Common myeloid progenitor, CD34-positive (primary cell): ENCODE data around the gene PRCC. TPM values are rescaled to one million over a fixed set of nuclear protein-coding genes. Genes with fewer than 3 reads are reported as not detected.

Experiments
- CTCF ChIA-PET: fragments of 350-600 bp; sonication (Branson Sonifier 250); formaldehyde crosslinking; loops from one replicate; lab custom pipeline; 2021; ENCODE audit warnings: antibody characterized with exemption; lab: Charles Lee
- POLR2A ChIA-PET: fragments of 350-600 bp; sonication (Branson Sonifier 250); formaldehyde crosslinking; loops from one replicate; lab custom pipeline; 2021; ENCODE audit warnings: antibody characterized with exemption; lab: Charles Lee
- DNase-seq, 3 donors: peaks; one replicate each; pipeline versions ENCODE4 v3.0.0 to v3.0.0-alpha.2; 2013
- H3K27ac ChIP-seq, 2 experiments: 1 replicate in 1 of 2; 2 replicates in 1 of 2; pipeline ENCODE4 v1.7.0; 2013; ENCODE audit warnings: inconsistent platforms in 2 of 2, low read length in 2 of 2, mild to moderate bottlenecking in 2 of 2, low read depth in 1 of 2, moderate library complexity in 1 of 2; ENCODE audit not compliant: severe bottlenecking in 2 of 2, insufficient read depth in 1 of 2, poor library complexity in 1 of 2
- H3K27me3 ChIP-seq, 5 experiments: replicated peaks in 2 of 5; 1 replicate in 3 of 5; 2 replicates in 2 of 5; pipeline versions ENCODE4 v1.6.1 to v1.7.0; 2013; ENCODE audit warnings: low read length in 4 of 5, mild to moderate bottlenecking in 2 of 5, moderate library complexity in 2 of 5, inconsistent platforms in 1 of 5; ENCODE audit not compliant: insufficient read depth in 5 of 5, control insufficient read depth in 4 of 5
- H3K36me3 ChIP-seq, 4 experiments: 1 replicate in 2 of 4; 2 replicates in 2 of 4; pipeline versions ENCODE4 v1.6.1 to v1.7.0; 2013; ENCODE audit warnings: low read length in 3 of 4, control low read depth in 1 of 4, mild to moderate bottlenecking in 1 of 4; ENCODE audit not compliant: control insufficient read depth in 4 of 4, insufficient read depth in 4 of 4
- H3K4me1 ChIP-seq, 4 experiments: 1 replicate in 3 of 4; 2 replicates in 1 of 4; pipeline versions ENCODE4 v1.6.1 to v1.7.1; 2013; ENCODE audit warnings: low read length in 3 of 4, mild to moderate bottlenecking in 3 of 4, control low read depth in 1 of 4, inconsistent platforms in 1 of 4, moderate library complexity in 1 of 4; ENCODE audit not compliant: control insufficient read depth in 4 of 4, insufficient read depth in 4 of 4; ENCODE audit errors: control extremely low read depth in 1 of 4
- H3K4me3 ChIP-seq, 7 experiments: 1 replicate in 4 of 7; 2 replicates in 3 of 7; pipeline versions ENCODE4 v1.5.1 to v1.7.0; 2013; ENCODE audit warnings: mild to moderate bottlenecking in 7 of 7, low read length in 6 of 7, moderate library complexity in 6 of 7, inconsistent platforms in 2 of 7, low read depth in 2 of 7, control low read depth in 1 of 7; ENCODE audit not compliant: insufficient read depth in 4 of 7, control insufficient read depth in 1 of 7; ENCODE audit errors: extremely low read depth in 1 of 7
- H3K9me3 ChIP-seq, 5 experiments: 1 replicate in 4 of 5; 2 replicates in 1 of 5; pipeline versions ENCODE4 v1.6.1 to v1.7.1; 2013; ENCODE audit warnings: low read length in 4 of 5, mild to moderate bottlenecking in 2 of 5, inconsistent platforms in 1 of 5, low read depth in 1 of 5, moderate library complexity in 1 of 5; ENCODE audit not compliant: control insufficient read depth in 4 of 5, insufficient read depth in 2 of 5; ENCODE audit errors: control extremely low read depth in 1 of 5
- WGBS: methylation state at CpG from one replicate; pipeline ENCODE4 v1.1.5; 2013; ENCODE audit not compliant: insufficient coverage; 5-methylcytosine and 5-hydroxymethylcytosine counted together
- polyA plus RNA-seq: library from polyadenylated mRNA; unstranded; fragments of 120-200 nt; gene quantifications from one replicate; pipeline ENCODE4 v1.2.1, GENCODE V29; 2013

Gene PRCC
- 49.0 TPM for polyA plus RNA-seq

DNA sequence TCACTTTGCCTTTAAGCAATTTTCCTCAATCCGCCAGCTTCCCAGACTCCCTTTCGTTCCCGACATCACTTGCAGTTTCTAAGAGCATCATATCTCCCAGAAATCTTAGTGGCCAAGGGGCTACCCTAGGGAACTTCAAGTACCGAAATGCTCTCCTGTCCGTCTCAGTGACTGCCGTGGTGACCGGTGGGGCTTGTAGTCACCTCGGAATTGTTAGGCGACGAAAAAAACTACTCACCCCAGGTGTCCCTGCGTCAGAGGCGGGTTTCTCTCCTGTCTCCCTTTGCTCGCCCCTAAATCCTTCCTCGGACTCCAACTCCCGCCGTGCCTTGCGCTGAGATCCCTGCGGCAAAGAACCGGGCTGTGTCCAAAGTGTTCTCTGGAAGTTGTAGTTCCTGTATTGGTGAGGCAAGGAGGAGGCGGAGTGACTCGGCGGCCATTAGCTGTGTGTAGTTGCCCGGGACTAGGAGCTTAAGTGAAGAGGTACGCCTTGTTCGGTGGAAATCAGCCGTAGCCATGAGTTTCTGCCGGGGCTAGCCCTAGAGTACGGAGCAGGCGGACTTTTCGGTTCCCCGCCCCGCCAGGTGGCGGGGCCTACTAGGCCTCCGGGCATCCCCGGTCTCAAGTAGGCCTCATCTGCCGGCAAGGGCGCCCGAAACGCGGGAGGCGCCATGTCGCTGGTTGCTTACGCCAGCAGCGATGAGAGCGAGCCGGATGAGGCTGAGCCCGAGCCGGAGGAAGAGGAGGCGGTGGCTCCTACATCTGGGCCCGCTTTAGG lies at the start of gene PRCC:
PRCC (plus strand) TSS at position 435 of the 778 bp plus-strand sequence; CDS start at position 672, 237 bp downstream.
- POLR2A ChIA-PET: interaction anchor here (0.6 to 2.4 kb wide), 4 partner anchors 15 to 107 kb away, joined by 3 to 15 read pairs (median 6); partner anchors contain the start of genes HDGF, ISG20L2, METTL25B and MRPL24
- 0% methylated on average over 41 of the region's 50 CpGs for WGBS
- Histone ChIP-seq H3K9me3 (no peaks in the 10 kb centered on the region), H3K27ac (peak within 1 kb of the TSS; percentile 99), H3K36me3 (peaks cover 0 to 18% (median 12%) of the 10 kb centered on the region in 4 experiments), H3K4me3 (peak within 1 kb of the TSS; percentile 75 to 98 (median 89)), H3K27me3 (no peaks in the 10 kb centered on the region), H3K4me1 (peaks cover 15 to 34% (median 22%) of the 10 kb centered on the region in 4 experiments)
- CTCF ChIA-PET: interaction anchor here (0.6 to 3.3 kb wide), 8 partner anchors 11 to 122 kb away, joined by 3 to 18 read pairs (median 3); partner anchors contain the start of genes ISG20L2, METTL25B and MRPL24
- DNase-seq: peak; percentile 100

- Histone ChIP-seq H3K27me3 (no peaks in the 10 kb centered on the region), H3K9me3 (no peaks in the 10 kb centered on the region), H3K36me3 (peaks cover 20 to 42% (median 34%) of the 10 kb centered on the region in 4 experiments), H3K27ac (no peak overlapping the region), H3K4me3 (no peak overlapping the region), H3K4me1 (peaks cover 4 to 14% (median 11%) of the 10 kb centered on the region in 4 experiments)
- 100% methylated on average over 2 of the region's 2 CpGs for WGBS
- no peak for DNase-seq
- ChIA-PET CTCF (interaction anchor here (17.7 kb wide), 1 partner anchor 36 kb away, joined by 393 read pairs; the partner anchor contains the start of gene NES), POLR2A (no interaction called here)
Observed at GRCh38 chr1:156721131-156721530, 46.2 kb upstream of the PRCC start.

- POLR2A ChIA-PET: no interaction called here
- H3K27ac ChIP-seq: no peak overlapping the region
- no peak overlapping the region for H3K4me3 ChIP-seq
- peaks cover 20 to 42% (median 34%) of the 10 kb centered on the region in 4 experiments for H3K36me3 ChIP-seq
- no CpG with 5 or more reads among the region's 4 CpGs for WGBS
- no peak for DNase-seq
- CTCF ChIA-PET: interaction anchor here (0.9 to 17.7 kb wide), 4 partner anchors 8 to 98 kb away, joined by 3 to 393 read pairs (median 4); partner anchors contain the start of gene NES
- no peaks in the 10 kb centered on the region for H3K27me3 ChIP-seq
- peaks cover 8 to 18% (median 15%) of the 10 kb centered on the region in 4 experiments for H3K4me1 ChIP-seq
- no peaks in the 10 kb centered on the region for H3K9me3 ChIP-seq
Observed at GRCh38 chr1:156721535-156721934, 45.8 kb upstream of the PRCC start.

GRCh38 chr1:156725683-156726280 lies 41.6 kb upstream of the PRCC start:
- H3K9me3 ChIP-seq: no peaks in the 10 kb centered on the region
- peak overlapping the region in 6 of 7 experiments; percentile 33 to 93 (median 57) for H3K4me3 ChIP-seq
- POLR2A ChIA-PET: interaction anchor here (1.1 to 1.3 kb wide), 2 partner anchors 36 to 134 kb away, joined by 3 to 9 read pairs; no protein-coding TSS in a partner anchor
- CTCF ChIA-PET: interaction anchor here (0.6 to 17.7 kb wide), 58 partner anchors 8 to 206 kb away, joined by 3 to 393 read pairs (median 5); partner anchors contain the start of genes CRABP2, HDGF, INSRR and MRPL24
- H3K27me3 ChIP-seq: no peaks in the 10 kb centered on the region
- 19% methylated on average over 16 of the region's 18 CpGs for WGBS
- H3K36me3 ChIP-seq: peaks cover 18 to 39% (median 33%) of the 10 kb centered on the region in 4 experiments
- H3K4me1 ChIP-seq: peaks cover 24 to 45% (median 39%) of the 10 kb centered on the region in 4 experiments
- H3K27ac ChIP-seq: peak overlapping the region in 1 of 2 experiments; percentile 4
- DNase-seq: peak; percentile 81 to 89 (median 83)

GRCh38 chr1:156726549-156727226 lies 40.6 kb upstream of the PRCC start:
- Histone ChIP-seq H3K27ac (peak overlapping the region in 1 of 2 experiments; percentile 4), H3K9me3 (no peaks in the 10 kb centered on the region), H3K4me1 (peaks cover 24 to 45% (median 39%) of the 10 kb centered on the region in 4 experiments), H3K27me3 (no peaks in the 10 kb centered on the region), H3K4me3 (peak overlapping the region in 4 of 7 experiments; percentile 93 to 98 (median 94)), H3K36me3 (peaks cover 13 to 32% (median 29%) of the 10 kb centered on the region in 4 experiments)
- 72% methylated on average over 14 of the region's 15 CpGs for WGBS
- ChIA-PET POLR2A (interaction anchor here (0.7 to 1.3 kb wide), 3 partner anchors 20 to 133 kb away, joined by 3 to 9 read pairs (median 3); no protein-coding TSS in a partner anchor), CTCF (interaction anchor here (0.7 to 17.7 kb wide), 58 partner anchors 9 to 205 kb away, joined by 3 to 393 read pairs (median 6); partner anchors contain the start of genes CRABP2, HDGF, INSRR and MRPL24)
- DNase-seq: peak; percentile 52 to 66 (median 60)

DNA sequence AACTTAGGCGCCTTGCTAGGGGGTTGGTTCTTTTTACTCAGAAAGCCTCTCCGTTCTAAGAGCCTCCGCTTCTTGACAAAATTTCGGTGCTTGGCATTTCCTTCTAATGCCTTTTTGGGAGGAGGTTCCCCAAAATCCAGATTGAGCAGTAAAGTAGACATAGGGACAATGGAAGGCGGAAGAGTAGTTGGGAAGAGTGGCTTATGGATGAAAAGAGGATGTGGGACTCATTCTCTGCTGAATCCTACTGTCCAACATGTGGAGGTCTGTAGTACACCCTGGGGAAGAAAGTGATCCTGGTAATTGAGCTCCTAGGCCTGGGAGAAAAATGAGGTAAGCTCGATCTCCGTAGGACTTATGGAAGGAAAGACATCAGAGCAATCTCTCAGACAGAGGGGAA lies 39.8 kb upstream of the PRCC start:
- WGBS: 55% methylated on average over 7 of the region's 7 CpGs
- H3K4me1 ChIP-seq: peaks cover 24 to 45% (median 39%) of the 10 kb centered on the region in 4 experiments

More for the DNA sequence above, 39.8 kb upstream of the PRCC start:
- Histone ChIP-seq H3K4me3 (peak overlapping the region; percentile 64 to 98 (median 94)), H3K27me3 (no peaks in the 10 kb centered on the region), H3K36me3 (peaks cover 13 to 35% (median 28%) of the 10 kb centered on the region in 4 experiments), H3K27ac (peak overlapping the region in 1 of 2 experiments; percentile 82), H3K9me3 (no peaks in the 10 kb centered on the region)
- CTCF ChIA-PET: interaction anchor here (1.0 to 17.7 kb wide), 27 partner anchors 10 to 202 kb away, joined by 3 to 393 read pairs (median 12); partner anchors contain the start of genes CRABP2, HDGF, INSRR and MRPL24
- POLR2A ChIA-PET: interaction anchor here (0.6 to 1.1 kb wide), 2 partner anchors 14 to 649 kb away, joined by 4 read pairs; partner anchors contain the start of gene MRPL24
- DNase-seq: no peak
